Fibroblast of the conjunctiva (primary cell): ENCODE results near the gene DPH7.
"Not testable (repeated sequence)": the region's sequence is repeated elsewhere in the genome, so short reads cannot be mapped to it uniquely, and the experiment has no call there.

ENCODE experiments used
- DNase-seq: peaks from one replicate; pipeline ENCODE4 v3.0.0-alpha.2; 2010; ENCODE audit warnings: low read depth

The DPH7 gene

DNA sequence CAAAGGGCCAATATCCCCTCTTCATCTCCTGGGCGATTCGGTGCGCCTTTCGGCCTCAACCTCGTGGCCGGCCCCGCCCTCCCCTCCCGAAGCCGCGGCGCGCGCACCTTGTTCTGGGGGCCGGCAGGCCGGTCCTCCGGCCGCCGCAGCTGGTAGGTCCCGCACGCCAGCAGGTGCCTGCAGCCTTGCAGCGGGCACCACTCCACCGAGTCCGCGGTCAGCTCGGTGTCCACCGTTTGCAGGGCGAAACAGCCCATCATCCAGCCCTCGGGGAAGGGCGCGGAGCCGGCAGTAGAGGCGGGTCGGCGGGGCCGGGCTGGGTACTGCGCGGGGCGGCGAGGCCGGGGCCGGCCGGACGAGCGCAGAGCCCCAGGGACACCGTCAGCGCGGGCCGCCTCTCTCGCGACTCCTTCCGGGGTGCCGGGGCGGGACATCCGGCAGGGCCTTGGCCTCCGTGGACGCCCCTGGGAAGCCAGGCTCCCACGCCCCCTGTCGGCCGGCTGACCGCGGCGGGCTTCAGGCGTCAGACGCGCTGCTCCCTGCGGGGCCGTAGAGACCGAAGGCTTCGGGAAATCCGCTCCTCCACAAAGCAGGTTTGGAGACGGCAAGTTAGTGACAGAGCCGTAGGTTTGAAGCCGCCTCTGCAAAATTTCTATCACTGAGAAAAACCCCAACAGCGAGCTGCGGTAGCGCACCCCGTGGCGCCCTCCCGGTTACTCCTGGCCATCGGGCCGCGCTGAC is at the start of gene DPH7:
TSS of gene DPH7 (minus strand) at position 408 of the 741 bp plus-strand sequence. CDS start at position 260, 148 bp downstream.
- peak; percentile 75 for DNase-seq

- DNase-seq: not testable (repeated sequence)
These were observed 48.7 kb upstream of the DPH7 start for GRCh38 chr9:137627406-137627805.

GRCh38 chr9:137626464-137626863 is 47.7 kb upstream of the DPH7 start:
- no peak for DNase-seq

DNA sequence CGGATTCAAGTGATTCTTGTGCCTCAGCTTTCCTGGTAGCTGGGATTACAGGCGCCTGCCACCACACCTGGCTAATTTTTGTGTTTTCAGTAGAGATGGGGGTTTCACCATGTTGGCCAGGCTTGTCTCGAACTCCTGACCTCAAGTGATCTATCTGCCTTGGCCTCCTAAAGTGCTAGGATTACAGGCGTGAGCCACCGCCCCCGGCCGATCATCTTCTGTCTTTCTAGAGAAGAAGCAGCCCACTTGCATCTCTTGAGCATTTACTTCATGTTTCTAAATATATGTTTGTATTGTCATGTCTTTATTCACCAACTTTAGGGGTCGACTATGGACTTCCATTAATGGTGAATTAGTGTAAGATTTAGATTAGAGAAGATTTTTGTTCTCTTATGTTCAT is 43.5 kb upstream of the DPH7 start:
- DNase-seq: not testable (repeated sequence)

DNA sequence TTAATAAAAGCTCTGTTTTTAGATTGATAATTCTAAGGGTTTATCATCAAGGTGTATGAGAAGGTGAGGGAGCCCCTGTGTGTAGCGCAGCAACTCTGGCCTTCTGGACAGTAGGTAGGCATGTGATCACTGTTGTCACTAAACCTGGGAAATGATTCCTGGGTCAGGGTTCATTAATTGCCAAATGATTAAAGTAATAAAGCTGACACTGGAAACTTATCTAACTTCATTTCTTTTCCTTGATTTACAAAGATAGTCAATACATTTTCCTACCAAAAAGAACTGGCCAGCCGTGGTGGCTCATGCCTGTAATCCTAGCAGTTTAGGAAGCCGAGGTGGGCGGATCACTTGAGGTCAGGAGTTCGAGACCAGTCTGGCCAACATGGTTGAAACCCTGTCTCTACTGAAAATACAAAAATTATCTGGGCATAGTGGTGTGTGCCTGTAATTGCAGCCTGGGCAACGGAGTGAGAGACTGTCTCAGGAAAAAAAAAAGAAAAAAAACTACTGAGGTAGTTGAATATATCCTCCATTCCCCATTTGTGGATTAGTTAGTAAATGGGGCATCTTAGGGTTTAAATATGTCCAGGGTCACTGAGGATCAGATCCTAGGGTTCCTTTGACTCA is 42.5 kb upstream of the DPH7 start:
- DNase-seq: no peak

- no peak for DNase-seq
These were observed 41.9 kb upstream of the DPH7 start for GRCh38 chr9:137620581-137620980.

DNA sequence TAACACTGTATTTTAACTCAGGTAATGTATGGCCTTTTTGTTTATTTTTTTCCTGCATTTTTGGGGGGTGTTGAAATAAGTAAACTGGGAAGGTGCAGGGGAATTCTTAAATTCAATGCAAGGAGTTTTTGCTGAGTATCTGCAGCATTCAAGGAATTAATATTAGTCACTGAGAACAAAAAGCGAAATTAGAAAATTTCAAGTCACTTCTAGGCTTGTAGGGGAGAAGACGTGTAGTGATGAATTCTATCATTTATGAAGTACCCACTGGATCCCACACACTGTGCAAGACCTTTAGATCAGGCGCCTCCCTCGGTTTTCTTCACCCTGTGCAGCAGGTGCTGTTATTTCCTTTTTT is 41.3 kb upstream of the DPH7 start:
- no peak for DNase-seq

DNA sequence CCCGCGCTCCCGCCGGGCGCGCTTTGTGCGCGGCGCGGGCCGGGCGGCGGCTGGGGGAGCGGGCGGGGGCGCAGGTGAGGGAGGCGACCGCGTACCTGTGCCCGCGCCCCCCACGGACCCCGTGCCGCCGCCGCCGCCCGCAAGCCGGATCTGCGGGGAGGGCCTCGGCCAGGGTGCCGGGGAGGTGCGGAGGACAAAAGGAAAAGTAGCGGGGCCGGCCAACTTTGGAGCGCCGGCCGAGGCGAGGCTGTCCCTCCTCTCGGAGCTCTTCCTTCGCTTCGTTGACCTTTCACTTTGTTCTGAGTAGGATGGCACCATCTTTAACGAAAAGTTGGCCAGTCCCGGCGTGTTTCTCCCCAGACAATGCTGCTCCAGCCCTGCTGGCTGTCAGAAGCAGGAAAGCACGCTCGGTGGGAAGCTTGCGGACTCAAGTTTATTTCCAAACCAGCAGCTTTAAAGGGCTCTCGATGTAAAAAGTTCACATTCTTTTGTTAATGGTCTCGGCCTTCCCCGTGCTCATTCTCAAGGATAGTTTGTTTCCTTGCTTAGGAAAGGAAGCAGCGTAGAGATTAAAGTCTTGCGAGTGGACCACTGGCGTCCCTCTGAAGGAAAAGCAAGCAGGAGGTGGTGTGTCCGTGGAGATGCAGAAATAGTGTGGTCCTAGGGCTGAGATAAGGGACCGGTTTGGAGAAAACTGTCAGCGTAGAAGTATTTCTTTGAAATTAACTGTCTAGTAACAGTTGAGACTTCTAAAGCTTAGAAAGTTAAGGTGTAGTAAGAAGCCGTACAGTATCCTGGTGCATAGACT is 40.7 kb upstream of the DPH7 start:
- no peak for DNase-seq

GRCh38 chr9:137618105-137619067 is 39.7 kb upstream of the DPH7 start, which contains the start of gene EHMT1:
TSS of gene EHMT1 (plus strand) at chr9:137619005. CDS start at chr9:137619029, 24 bp downstream.
- peak; percentile 68 for DNase-seq

DNA sequence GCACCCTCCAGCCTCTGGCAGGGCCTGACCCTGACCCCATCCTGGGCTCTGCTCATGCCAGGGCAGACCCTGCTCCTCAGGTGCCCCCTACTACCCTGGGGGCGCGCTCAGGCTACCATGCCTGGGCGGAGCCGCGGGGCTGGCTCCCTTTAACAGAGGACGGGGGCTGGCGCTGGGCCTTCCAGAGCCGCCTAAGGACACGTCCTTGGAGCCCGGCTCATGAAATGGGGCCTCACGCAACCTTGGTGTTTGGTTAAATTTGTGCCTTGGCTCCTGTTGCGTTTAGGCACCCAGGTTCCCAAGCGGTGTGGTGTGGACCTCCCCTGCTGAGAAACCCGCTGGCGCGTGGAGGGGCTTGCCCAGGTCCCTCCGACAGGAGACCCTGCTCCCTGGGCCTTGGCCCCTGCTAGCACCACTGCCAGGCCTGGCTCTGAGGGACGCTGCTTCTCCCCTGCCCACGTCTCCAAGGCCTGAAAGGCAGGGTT is 36.7 kb upstream of the DPH7 start:
- no peak for DNase-seq

DNA sequence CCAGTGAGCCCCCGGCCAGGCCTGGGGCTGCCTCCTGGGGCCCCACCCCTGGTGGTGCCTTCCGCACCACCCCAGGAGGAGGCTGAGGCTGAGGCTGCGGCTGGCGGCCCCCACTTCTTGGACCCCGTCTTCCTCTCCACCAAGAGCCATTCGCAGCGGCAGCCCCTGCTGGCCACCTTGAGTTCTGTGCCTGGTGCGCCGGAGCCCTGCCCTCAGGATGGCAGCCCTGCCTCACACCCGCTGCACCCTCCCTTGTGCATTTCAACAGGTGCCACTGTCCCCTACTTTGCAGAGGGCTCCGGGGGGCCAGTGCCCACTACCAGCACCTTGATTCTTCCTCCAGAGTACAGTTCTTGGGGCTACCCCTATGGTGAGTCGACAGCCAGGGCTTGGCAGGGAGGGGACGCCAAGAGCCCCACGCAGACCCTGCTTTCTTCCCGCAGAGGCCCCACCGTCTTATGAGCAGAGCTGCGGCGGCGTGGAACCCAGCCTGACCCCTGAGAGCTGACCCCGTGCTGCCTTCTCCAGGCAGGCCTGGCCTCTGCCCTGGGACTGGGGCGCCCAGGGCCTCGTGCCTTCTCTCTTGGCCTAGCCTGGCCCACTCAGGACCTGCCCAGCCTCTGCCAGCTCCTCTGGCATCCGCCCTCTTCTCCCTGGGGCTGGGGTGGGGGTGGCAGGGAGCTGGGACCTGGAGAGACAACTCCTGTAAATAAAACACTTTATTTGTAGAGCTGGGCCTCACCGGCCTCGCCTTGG is 36.1 kb upstream of the DPH7 start:
- no peak for DNase-seq

GRCh38 chr9:137613738-137614523 is 35.2 kb upstream of the DPH7 start:
- no peak for DNase-seq

DNA sequence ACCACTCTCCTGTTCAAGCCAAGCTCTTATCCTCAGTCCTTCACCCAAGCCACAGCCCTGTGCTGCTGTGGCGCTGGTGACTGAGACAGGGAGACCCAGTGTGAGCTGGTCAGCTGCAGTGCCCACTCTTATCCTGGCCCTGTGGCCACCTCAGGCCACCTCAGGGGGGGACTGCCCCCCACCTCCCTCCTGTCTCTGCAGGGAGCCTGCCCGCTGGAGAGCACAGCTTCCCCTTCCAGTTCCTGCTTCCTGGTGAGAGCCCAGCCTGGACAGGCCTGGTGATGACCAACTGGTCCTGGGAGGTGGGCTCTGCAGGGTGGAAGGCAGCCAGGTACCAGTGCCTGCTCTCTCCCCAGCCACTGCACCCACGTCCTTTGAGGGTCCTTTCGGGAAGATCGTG is 34.5 kb upstream of the DPH7 start:
- DNase-seq: no peak

- no peak for DNase-seq
These were observed 34.0 kb upstream of the DPH7 start for GRCh38 chr9:137612741-137613142.

- DNase-seq: peak; percentile 56
These were observed 33.2 kb upstream of the DPH7 start for GRCh38 chr9:137611623-137612609.

DNA sequence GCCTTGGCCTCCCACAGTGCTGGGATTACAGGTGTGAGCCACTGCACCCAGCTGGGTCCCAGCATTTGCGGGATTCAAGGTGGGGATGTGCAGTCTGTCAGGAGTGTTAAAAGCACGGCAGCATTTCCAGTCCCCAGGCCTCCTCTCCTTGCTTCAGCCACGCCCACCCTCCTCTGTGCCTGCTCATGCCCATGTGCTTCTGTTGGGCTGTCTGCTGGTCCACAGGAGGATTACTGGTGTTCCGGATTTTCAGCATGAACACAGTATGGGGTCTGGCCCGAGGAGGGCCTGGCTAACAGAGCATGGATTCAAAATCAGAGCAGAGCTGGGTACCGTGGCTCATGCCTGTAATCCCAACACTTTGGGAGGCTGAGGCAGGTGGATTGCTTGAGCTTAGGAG is 32.2 kb upstream of the DPH7 start:
- no peak for DNase-seq

GRCh38 chr9:137607141-137607857 is 28.6 kb upstream of the DPH7 start:
- no peak for DNase-seq

- DNase-seq: no peak
These were observed 28.0 kb upstream of the DPH7 start for GRCh38 chr9:137606734-137607138.
